Astrocyte of the cerebellum (primary cell): ENCODE data around the gene DTHD1.

Experiments
- DNase-seq: peaks from one replicate; pipeline ENCODE4 v3.0.0-alpha.2; 2011; ENCODE audit warnings: low read depth
- H3K4me3 ChIP-seq: 2 replicates; pipeline ENCODE4 v1.5.1; 2011; ENCODE audit warnings: mild to moderate bottlenecking, low read depth, low read length, moderate library complexity
- in situ Hi-C: cut with HindIII; loops from 2 replicates; pipeline ENCODE4 v1.10.0; 2017; ENCODE audit warnings: low sequenced_read_pairs
- TF ChIP-seq, protein P1 (sequence below): IDR thresholded peaks from 2 replicates; pipeline ENCODE4 v1.5.1; 2012; ENCODE audit warnings: low read length, low read depth, moderate library complexity, mild to moderate bottlenecking; ENCODE audit errors: missing control alignments

DTHD1 gene

DNA sequence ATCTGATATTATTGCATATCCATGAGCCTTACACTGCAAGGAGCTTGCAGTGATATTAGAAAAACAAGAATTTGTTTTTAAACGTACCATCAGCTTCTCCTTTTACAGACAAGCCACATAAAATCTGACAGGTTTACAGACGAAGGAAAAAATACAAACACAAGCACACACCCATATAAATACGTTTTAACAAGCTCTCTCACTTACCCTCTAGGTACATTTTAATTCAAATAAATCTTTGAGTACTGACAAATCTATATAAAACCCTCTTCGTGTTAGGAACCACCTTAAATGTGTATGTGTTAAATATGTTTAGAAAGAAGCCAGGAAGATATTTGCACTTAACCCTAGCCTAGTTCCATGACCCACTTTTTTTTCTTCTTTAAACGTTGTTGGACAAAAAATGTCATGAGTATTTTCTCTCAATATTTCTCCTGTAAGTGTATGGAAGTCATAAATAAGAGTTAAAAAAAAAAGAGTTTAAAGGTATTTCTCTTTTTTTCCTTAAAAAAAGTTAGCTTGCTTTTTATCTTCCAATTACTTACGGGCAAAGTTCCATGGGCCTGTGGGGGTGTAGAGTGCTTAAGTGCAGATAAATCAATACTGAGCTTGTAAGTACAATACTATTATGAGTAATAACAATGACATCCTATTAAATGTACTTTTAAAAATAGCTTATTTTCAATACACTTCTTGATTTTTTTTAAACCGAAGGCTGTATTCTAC, 38.6 kb upstream of the DTHD1 start:
- in situ Hi-C loops = no loop called here
- DNase-seq = no peak
- peak overlapping the region; percentile 72 for H3K4me3 ChIP-seq

DNA sequence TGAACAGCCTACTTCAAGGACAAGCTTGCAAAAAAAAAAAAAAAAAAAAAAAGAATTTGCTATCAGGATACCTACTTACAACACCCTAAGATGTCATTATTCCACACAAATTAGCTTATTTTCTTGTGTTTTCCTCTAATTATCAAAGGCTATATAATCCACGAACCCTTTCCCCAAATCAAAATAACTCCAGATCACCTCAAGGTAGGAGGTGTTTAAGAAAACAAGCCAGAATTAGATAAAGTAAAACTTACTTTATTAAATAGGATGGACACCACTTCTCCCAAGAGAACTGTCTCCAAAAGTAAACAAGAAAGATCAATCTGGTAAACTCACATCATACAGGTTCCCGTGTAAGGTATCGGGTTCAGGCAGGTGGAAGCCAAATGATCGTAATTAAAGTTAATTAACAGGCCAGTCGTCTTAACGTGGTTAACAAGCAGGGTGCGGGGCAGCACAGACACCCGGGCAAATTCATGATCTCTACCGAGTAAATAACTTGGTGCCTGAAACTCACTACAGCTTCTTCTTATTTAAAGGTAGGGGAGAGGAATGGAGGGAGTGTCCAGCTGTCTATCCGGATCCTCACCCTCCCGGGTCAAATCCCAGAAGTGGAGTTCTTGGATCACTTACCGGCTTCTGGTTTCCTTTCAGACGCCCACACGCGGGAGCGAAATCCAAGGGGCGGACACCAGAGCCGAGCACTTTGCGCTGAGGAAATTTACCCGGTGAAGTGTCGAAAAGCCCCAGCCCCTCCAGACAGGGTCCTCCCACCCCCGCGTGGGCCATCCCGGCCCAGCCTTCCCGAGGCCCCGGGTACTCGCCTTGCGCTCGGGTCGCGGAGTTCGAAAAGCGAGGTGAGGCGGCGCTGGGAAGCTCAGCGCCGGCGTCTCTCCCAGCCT, 37.8 kb upstream of the DTHD1 start:
- peak overlapping the region; percentile 72 for H3K4me3 ChIP-seq
- in situ Hi-C loops = no loop called here
- TF ChIP-seq, protein P1, sequence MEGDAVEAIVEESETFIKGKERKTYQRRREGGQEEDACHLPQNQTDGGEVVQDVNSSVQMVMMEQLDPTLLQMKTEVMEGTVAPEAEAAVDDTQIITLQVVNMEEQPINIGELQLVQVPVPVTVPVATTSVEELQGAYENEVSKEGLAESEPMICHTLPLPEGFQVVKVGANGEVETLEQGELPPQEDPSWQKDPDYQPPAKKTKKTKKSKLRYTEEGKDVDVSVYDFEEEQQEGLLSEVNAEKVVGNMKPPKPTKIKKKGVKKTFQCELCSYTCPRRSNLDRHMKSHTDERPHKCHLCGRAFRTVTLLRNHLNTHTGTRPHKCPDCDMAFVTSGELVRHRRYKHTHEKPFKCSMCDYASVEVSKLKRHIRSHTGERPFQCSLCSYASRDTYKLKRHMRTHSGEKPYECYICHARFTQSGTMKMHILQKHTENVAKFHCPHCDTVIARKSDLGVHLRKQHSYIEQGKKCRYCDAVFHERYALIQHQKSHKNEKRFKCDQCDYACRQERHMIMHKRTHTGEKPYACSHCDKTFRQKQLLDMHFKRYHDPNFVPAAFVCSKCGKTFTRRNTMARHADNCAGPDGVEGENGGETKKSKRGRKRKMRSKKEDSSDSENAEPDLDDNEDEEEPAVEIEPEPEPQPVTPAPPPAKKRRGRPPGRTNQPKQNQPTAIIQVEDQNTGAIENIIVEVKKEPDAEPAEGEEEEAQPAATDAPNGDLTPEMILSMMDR = no peak
- DNase-seq = no peak

More for the DNA sequence above, 38.6 kb upstream of the DTHD1 start:
- TF ChIP-seq, protein P1 = no peak

DNA sequence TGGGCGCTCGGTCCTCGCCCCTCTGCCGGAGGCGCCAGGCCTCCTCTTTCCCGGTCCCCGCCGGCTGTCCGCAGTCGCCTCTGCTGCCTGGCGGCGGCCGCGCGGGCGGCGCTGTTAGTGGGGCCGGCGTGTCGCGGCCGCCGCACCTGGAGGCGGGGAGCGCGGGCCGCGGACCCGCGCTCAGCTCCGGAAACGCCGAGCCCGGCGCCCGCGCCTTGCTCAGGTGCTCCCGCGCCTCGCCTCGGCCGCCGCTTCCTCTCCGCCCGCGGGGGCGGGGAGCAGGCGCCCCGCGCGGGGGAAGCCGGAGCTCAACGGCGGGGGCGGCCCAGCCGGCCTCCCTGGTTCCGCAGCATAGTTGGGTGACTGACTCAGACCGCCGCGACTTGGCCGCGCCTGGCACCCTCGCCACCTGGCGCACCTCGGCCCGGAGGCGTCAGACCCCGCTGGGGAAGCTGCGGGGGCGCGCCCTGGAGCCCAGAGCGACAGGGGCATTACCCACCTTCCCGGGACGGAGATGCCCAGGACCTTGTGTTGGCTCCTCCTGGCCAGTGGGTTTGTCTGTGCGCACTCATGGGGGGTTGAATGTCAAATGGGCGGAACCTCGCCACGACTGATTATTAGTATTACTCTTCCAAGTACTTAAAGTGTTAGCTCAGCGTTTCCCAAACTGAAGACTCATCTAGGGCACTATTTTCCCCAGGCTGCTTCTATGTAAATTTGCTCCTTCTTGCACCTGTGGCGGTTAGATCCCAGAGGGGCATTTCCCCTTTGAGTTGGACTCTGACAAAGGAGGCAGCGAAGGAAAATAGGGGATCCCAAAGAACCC, 36.9 kb upstream of the DTHD1 start, which contains the start of gene ARAP2:
Gene ARAP2, minus strand, starts transcription at position 258 of the 826 bp plus-strand sequence. CDS start 15,028 bp downstream, outside the sequence.
- DNase-seq = no peak
- in situ Hi-C loops = no loop called here
- peak within 1 kb of the TSS; percentile 72 for H3K4me3 ChIP-seq
- TF ChIP-seq, protein P1 = no peak

DNA sequence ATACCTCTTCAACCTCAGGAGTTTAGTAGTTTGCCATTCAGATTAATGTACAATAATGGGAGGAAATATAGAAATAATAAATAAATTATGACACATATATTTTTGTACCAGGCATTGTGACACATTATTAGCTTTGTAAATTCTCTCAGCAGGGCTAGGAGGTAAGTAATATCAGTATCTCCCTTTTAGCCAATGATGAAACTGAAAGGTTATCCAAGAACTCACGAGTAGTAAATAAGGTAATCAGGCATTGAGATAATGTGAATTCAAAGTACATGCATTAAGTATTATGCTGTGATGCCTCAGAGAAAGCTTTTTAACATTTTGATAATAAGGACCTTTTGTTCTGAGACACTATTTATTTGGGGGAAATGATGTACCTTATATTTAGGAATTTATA, 31.8 kb upstream of the DTHD1 start:
- H3K4me3 ChIP-seq = no peak overlapping the region
- TF ChIP-seq, protein P1 = no peak
- in situ Hi-C loops = no loop called here
- DNase-seq = no peak

DNA sequence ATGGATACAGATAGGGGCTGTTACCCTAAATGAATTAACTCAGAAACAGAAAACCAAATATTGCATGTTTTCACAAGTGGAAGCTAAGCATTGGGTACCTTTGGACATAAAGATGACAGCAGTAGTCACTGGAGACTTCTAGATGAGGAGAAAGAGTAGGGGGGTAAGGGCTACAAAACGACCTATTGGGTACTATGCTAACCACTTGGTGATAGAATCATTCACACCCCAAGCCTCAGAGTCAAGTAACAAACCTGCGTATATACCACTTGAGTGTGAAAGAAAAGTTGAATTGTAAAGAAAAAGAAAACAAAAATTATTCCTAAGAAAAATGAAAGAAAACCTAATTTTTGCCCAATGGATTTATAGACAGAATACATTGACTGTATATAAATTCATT, 29.4 kb upstream of the DTHD1 start:
- TF ChIP-seq, protein P1 = no peak
- in situ Hi-C loops = no loop called here
- H3K4me3 ChIP-seq = no peak overlapping the region
- DNase-seq = no peak

DNA sequence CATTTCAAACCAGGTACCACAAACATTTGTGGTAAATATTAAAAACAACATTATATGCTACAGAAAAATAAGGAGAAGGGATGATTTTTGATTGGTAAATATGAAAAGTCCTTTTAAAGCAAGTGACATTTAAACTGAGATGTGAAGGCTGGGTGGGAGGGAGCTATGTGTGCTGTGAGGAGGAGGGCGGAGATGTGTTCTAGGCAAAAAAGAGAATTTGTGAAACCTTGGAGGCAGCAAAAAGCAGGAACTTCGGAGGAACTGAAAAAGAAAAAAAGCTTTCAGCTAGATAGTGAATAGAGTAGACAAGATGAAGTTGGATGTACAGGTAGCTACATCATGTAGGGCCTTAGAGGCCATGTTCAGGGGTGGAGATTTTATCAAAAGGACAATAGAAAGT, 27.0 kb upstream of the DTHD1 start:
- TF ChIP-seq, protein P1 = no peak
- in situ Hi-C loops = no loop called here
- no peak for DNase-seq
- no peak overlapping the region for H3K4me3 ChIP-seq
